Natural killer cell (primary cell): ENCODE data around the gene TMEM270. TPM values are rescaled to one million over a fixed set of nuclear protein-coding genes. Genes with fewer than 3 reads are reported as not detected.

Source experiments
- ATAC-seq, 3 donors: fragments of 150-1000 bp in 2 of 3; fragments of 200-7000 bp in 1 of 3; cut with Tn5 transposase; 1 replicate in 1 of 3; 2 replicates in 2 of 3; pipeline ENCODE4 v1.10.0; 2021; ENCODE audit warnings: mild to moderate bottlenecking in 2 of 3, moderate library complexity in 2 of 3
- DNase-seq, 2 donors: peaks; one replicate each; pipeline versions ENCODE4 v3.0.0 to v3.0.0-alpha.2; 2013 to 2021; ENCODE audit warnings: mixed read lengths in 1 of 2
- H3K27ac ChIP-seq: one replicate; pipeline ENCODE4 v1.5.1; 2013; ENCODE audit warnings: mild to moderate bottlenecking, low read length
- H3K27me3 ChIP-seq: one replicate; pipeline ENCODE4 v1.6.1; 2013; ENCODE audit warnings: low read length; ENCODE audit not compliant: control insufficient read depth, insufficient read depth
- H3K36me3 ChIP-seq: one replicate; pipeline ENCODE4 v1.6.1; 2013; ENCODE audit warnings: low read length; ENCODE audit not compliant: control insufficient read depth, insufficient read depth
- H3K4me1 ChIP-seq: one replicate; pipeline ENCODE4 v1.6.1; 2013; ENCODE audit warnings: low read length; ENCODE audit not compliant: control insufficient read depth, insufficient read depth
- H3K4me3 ChIP-seq: one replicate; pipeline ENCODE4 v1.5.1; 2013; ENCODE audit warnings: low read length
- H3K9me3 ChIP-seq: one replicate; pipeline ENCODE4 v1.6.1; 2013; ENCODE audit warnings: low read length; ENCODE audit not compliant: control insufficient read depth, insufficient read depth
- H3K27ac Mint-ChIP-seq, 2 donors: one replicate each; pipeline ENCODE4 v1.8.0; 2022; ENCODE audit warnings: mild to moderate bottlenecking in 2 of 2, mixed read lengths in 2 of 2, moderate library complexity in 1 of 2
- H3K27me3 Mint-ChIP-seq, 2 donors: one replicate each; pipeline ENCODE4 v1.8.0; 2022; ENCODE audit warnings: low read depth in 2 of 2, mixed read lengths in 2 of 2
- H3K36me3 Mint-ChIP-seq: one replicate; pipeline ENCODE4 v1.8.0; 2022; ENCODE audit warnings: mixed read lengths
- H3K4me1 Mint-ChIP-seq, 2 donors: one replicate each; pipeline ENCODE4 v1.8.0; 2022; ENCODE audit warnings: mixed read lengths in 2 of 2
- H3K4me3 Mint-ChIP-seq: one replicate; pipeline ENCODE4 v1.8.0; 2022; ENCODE audit warnings: mild to moderate bottlenecking, moderate library complexity, mixed read lengths
- H3K9me3 Mint-ChIP-seq, 2 donors: one replicate each; pipeline ENCODE4 v1.8.0; 2022; ENCODE audit warnings: mixed read lengths in 2 of 2
- WGBS: methylation state at CpG from one replicate; pipeline ENCODE4 v1.1.7; 2013; ENCODE audit warnings: missing lambda C conversion rate; ENCODE audit not compliant: insufficient coverage; 5-methylcytosine and 5-hydroxymethylcytosine counted together
- intact Hi-C: fragments of 100-400 bp; cut with micrococcal nuclease; formaldehyde crosslinking; loops from one replicate; pipeline ENCODE4 v1.14.2; 2022
- total RNA-seq, 4 donors: library from RNA; stranded (reverse); fragments of 120-200 nt in 1 of 4; gene quantifications; one replicate each; pipeline versions ENCODE4 v1.2.3 to v1.2.4, GENCODE V29; 2013 to 2022
- TF ChIP-seq, protein P1 (sequence below): fragments of 200-600 bp; IDR thresholded peaks from one replicate; pipeline ENCODE4 v1.8.0; 2022; ENCODE audit warnings: antibody characterized with exemption

TMEM270 gene
- total RNA-seq, 3 donors from 2014 or later (not counting 1 experiment from before 2014, with no cell fraction given): not detected

DNA sequence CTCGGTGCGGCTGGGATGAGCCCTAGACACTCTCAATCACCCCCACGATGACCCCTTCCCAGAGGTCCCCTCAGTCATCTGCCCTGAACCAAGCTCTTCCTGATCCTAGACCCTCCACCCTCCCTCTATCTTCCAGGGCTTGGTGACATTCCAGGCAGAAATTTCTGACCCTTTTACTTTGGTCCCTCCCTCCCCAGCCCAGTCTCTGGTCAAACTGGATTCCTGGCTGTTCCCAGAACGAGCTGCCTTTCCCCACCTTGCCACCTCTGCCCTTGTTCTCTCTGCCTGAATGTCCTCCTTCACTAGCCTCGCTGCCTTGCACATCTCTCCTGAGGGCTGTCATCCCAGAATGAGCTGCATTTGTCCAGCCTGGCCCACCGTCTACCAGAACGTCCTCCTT lies 31.5 kb upstream of the TMEM270 start:
- Mint-ChIP-seq H3K4me1 (peaks cover 25 to 26% of the 10 kb centered on the region in 2 donors), H3K9me3 (no peaks in the 10 kb centered on the region), H3K27ac (peak overlapping the region in 1 of 2 donors; percentile 67), H3K4me3 (no peak overlapping the region), H3K27me3 (peaks cover 18 to 28% of the 10 kb centered on the region in 2 donors), H3K36me3 (no peaks in the 10 kb centered on the region)
- no peak for DNase-seq
- WGBS: 83% methylated on average over 7 of the region's 7 CpGs
- TF ChIP-seq, protein P1, sequence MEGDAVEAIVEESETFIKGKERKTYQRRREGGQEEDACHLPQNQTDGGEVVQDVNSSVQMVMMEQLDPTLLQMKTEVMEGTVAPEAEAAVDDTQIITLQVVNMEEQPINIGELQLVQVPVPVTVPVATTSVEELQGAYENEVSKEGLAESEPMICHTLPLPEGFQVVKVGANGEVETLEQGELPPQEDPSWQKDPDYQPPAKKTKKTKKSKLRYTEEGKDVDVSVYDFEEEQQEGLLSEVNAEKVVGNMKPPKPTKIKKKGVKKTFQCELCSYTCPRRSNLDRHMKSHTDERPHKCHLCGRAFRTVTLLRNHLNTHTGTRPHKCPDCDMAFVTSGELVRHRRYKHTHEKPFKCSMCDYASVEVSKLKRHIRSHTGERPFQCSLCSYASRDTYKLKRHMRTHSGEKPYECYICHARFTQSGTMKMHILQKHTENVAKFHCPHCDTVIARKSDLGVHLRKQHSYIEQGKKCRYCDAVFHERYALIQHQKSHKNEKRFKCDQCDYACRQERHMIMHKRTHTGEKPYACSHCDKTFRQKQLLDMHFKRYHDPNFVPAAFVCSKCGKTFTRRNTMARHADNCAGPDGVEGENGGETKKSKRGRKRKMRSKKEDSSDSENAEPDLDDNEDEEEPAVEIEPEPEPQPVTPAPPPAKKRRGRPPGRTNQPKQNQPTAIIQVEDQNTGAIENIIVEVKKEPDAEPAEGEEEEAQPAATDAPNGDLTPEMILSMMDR: no peak
- no peaks in the 10 kb centered on the region for H3K36me3 ChIP-seq
- H3K4me3 ChIP-seq: no peak overlapping the region
- no peaks in the 10 kb centered on the region for H3K9me3 ChIP-seq
- intact Hi-C loops: no loop called here
- no peak overlapping the region for H3K27ac ChIP-seq
- peaks cover 24% of the 10 kb centered on the region for H3K4me1 ChIP-seq
- peaks cover 3% of the 10 kb centered on the region for H3K27me3 ChIP-seq
- ATAC-seq: no peak

DNA sequence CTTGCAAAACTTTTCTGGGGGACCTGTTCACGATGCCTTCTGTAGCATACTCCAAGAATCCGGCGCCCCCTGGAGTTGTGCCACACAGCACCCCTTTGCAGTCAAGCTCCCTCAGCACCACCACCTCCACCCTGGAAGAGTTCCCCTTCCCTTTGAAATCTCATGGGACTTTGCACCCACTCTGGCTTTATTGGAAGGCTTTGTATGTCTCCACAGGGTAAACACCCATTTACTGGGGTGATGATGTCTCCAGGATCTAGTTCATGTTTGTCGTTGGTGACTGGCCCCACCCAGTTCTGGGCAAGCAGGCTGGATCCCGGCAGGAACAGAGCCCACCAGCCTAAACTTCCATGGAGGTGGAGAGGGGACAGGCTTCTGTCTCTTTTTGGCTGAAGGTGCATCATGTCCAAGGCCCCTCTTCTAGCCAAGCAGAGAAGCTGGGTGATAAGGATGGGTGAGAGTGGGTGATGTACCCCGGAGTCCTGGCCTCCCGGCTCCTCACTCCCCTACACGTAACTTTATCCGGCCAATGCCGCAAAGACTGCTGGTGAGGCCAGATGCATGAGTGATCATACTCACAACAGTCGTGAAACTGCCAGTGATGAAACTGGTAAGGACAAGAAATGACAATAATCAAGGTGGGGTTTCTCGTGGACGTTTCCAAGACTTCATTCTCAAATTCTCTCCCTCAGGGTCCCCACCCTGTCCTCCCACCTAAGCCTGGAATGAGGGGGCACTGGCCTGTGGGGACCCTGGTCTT lies 30.9 kb upstream of the TMEM270 start:
- no peak for ATAC-seq
- intact Hi-C loops: no loop called here
- Histone ChIP-seq H3K4me1 (peaks cover 24% of the 10 kb centered on the region), H3K27ac (no peak overlapping the region), H3K27me3 (peaks cover 3% of the 10 kb centered on the region), H3K36me3 (no peaks in the 10 kb centered on the region), H3K4me3 (no peak overlapping the region), H3K9me3 (no peaks in the 10 kb centered on the region)
- TF ChIP-seq, protein P1: no peak
- Mint-ChIP-seq H3K27me3 (peaks cover 18 to 25% of the 10 kb centered on the region in 2 donors), H3K9me3 (no peaks in the 10 kb centered on the region), H3K27ac (peak overlapping the region in 1 of 2 donors; percentile 67), H3K4me3 (no peak overlapping the region), H3K4me1 (peaks cover 25 to 26% of the 10 kb centered on the region in 2 donors), H3K36me3 (no peaks in the 10 kb centered on the region)
- DNase-seq: no peak
- WGBS: 88% methylated on average over 13 of the region's 13 CpGs

DNA sequence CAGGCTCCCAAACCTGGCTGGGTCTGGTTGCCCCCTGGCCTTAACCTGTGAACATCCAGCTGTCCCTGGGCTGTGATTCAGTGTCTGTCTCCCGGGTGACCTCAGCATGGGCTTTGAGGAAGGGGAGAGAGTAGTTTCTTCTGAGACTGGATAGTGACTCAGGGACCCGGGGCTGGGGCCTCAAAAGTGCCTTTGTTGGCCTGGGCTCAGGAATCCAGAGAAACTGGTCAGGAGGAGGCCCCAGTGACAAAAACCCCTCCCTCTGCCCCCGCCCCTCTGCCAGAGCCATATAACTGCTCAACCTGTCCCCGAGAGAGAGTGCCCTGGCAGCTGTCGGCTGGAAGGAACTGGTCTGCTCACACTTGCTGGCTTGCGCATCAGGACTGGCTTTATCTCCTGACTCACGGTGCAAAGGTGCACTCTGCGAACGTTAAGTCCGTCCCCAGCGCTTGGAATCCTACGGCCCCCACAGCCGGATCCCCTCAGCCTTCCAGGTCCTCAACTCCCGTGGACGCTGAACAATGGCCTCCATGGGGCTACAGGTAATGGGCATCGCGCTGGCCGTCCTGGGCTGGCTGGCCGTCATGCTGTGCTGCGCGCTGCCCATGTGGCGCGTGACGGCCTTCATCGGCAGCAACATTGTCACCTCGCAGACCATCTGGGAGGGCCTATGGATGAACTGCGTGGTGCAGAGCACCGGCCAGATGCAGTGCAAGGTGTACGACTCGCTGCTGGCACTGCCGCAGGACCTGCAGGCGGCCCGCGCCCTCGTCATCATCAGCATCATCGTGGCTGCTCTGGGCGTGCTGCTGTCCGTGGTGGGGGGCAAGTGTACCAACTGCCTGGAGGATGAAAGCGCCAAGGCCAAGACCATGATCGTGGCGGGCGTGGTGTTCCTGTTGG lies 30.0 kb upstream of the TMEM270 start, which contains the start of gene CLDN4:
Gene CLDN4, plus strand, starts transcription at position 316 of the 903 bp plus-strand sequence. Its CDS starts 206 bp downstream, at position 522.
- TF ChIP-seq, protein P1: no peak
- Mint-ChIP-seq H3K9me3 (no peaks in the 10 kb centered on the region), H3K27me3 (peaks cover 18 to 25% of the 10 kb centered on the region in 2 donors), H3K36me3 (no peaks in the 10 kb centered on the region), H3K27ac (peak within 1 kb of the TSS in 1 of 2 donors; percentile 67), H3K4me3 (no peak within 1 kb of the TSS), H3K4me1 (peaks cover 25 to 26% of the 10 kb centered on the region in 2 donors)
- Histone ChIP-seq H3K27me3 (peaks cover 3% of the 10 kb centered on the region), H3K9me3 (no peaks in the 10 kb centered on the region), H3K36me3 (no peaks in the 10 kb centered on the region), H3K27ac (no peak within 1 kb of the TSS), H3K4me1 (peaks cover 24% of the 10 kb centered on the region), H3K4me3 (no peak within 1 kb of the TSS)
- WGBS: 92% methylated on average over 42 of the region's 42 CpGs
- intact Hi-C loops: no loop called here
- DNase-seq: no peak
- ATAC-seq: no peak
